NCI-H2081 (cell line): ENCODE results near the gene HOXA10.

Experiments used
- DNase-seq, 2 experiments: peaks; one replicate each; lab custom pipeline; 2025; lab: John Stamatoyannopoulos, UW

HOXA10 gene

DNA sequence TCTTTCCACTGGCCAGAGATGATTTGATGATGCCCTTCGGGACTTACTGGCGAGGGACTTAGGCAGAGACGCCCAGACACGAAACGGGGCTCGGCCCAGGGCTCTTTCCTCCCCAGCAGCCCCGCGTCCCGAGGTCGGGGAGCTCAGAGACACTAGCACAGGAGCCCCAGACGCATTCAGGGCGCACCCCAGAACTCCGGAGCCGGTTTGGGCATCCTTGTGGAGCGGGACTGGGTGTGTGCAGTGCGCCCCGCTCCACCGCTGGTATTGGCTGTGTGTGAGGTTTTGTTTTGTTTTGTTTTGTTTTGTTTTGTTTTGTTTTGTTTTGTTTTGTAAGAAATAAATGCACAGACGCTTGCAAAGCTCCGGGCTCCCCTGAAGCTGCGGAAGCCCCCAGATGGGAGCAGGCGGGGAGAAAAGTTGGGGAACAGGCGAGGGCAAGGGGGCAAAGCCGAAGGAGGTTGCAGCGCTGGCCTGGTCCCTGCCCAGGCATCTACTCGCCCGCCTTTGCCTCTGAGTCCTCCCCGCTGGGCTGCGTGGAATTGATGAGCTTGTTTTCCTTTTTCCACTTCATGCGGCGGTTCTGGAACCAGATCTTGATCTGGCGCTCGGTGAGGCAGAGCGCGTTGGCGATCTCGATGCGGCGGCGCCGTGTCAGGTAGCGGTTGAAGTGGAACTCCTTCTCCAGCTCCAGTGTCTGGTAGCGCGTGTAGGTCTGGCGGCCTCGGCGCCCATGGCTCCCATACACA, 28.8 kb downstream of the HOXA10 start:
- no peak for DNase-seq

DNA sequence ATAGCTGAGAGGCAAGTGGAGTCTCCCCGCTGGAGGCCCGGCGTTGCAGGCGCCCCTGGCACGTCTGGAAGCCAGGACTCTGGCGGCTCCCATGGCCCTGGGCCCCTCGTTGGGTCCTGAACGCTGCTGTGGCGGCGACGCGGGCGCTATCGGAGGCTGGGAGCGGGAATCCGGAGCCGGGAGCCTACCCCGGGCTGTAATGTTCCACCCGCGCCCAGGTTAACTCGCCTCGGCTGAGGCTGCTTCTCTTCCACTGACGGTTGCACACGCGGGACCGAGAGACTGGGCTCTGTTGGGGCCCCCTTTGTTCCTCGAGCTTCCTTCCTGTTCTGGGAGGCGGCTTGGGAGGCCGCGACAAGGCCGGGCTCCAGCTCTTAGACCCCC, 29.3 kb downstream of the HOXA10 start:
- no peak for DNase-seq

DNA sequence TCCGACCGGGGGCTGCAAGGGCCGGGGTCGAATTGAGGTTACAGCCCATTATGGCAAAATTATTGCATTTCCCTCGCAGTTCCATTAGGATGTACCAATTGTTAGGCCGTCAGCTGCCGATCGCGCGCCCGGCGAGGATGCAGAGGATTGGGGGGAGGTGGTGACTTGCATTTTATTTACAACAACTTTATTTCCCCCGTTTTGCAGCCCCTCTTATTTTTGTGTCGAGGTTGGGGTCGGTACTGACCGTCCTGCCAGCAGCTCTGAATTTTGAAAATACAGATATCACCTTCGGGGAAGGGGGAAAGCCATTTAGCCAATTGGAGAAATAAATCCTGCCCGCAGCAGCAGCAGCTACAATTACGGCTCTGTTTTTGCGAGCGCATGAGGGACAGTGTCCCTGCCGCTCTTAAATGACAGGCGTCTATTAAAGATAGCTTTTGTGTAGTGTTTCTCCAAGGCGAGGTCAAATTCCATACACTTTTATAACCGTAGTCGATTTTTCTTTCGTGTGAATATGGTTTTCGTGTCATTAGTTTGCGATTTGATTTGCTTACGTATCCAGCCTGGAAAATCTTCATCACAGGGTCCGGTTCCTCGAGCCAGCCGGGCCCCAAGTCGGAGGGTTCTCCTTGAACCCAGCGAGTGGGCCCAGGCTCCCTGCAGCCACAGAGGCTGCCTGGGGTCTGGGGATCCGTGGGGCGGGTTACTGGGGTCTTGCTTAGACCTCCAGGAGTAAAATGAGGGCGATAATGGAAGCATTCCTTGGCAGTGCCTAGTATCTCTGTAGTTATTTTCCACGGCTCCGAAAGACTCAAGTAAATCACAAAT, 30.0 kb downstream of the HOXA10 start:
- no peak for DNase-seq

- DNase-seq, result no peak
Measured at GRCh38 chr7:27143023-27143949, 30.8 kb downstream of the HOXA10 start, which contains the start of gene HOXA5. Gene HOXA5 (minus strand): TSS chr7:27143681. CDS start chr7:27143607, 74 bp downstream.

- DNase-seq, result no peak
Measured at GRCh38 chr7:27142580-27143022, 31.5 kb downstream of the HOXA10 start.

GRCh38 chr7:27141923-27142579, 32.1 kb downstream of the HOXA10 start:
- DNase-seq, result no peak

DNA sequence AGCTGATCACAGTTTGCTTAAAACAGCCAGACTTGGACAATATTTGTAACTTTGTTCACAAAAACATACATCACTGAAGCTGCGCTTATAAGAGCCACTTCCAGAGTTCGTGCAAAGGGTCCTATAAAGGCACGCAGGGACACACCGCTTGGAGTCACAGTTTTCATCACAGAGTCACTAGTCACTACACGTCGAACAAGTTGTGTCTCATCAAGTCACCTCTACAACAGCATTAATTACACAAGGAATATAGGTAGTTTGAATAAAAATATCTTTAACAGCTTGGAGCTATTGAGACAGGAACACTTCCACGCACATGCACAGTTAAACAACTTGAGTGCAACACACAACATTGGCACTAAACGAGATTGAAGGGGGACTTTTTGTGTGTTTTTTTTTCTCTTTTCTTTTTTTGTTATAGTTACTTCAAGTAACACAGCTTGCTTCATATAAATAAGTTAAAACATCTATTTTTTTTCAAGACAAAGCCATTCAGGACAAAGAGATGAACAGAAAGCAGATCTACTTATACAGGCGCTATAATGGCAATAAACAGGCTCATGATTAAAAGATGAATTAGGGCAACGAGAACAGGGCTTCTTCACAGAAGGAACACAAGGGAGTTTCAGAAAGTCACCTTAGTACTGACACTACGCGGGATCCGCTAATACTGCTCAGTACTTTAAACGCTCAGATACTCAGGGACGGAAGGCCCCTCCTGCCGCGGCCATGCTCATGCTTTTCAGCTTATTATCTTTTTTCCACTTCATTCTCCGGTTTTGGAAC, 32.8 kb downstream of the HOXA10 start:
- no peak for DNase-seq

DNA sequence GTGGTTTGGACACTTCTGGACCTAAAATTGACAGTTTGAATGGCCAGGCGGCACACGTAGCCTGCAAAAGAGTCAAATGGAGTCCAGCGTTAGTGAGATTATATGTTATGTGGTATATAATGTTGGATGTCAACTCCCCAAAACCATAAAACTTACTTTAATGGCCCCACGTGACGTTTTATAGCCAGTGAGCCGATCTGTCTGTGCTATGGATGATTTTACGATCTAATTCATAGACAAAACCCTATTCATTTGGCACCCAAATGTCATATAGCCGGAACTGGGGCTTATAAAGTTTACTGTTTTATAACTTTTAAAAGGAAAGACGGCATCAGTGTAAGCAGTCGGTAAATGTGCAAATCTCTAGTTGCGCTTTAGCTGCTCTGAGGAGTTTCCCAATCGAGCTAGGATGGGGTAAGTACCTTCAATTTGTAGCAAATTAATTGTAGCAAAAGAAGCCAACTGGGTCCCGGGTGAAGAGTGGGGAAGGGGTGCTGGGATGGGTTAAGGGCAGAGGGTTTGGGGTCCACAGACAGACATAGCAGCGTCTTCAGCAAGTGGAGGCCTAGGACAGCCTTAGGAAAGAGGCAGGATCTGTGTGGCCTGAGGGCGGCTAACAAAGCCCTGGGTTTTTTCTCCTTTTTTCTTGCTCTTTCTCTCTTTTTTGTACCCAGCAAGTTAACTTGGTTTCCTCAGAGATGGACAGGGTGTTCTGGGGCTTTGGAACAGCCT, 33.8 kb downstream of the HOXA10 start:
- DNase-seq, result no peak

- no peak for DNase-seq
Measured at GRCh38 chr7:27139334-27140125, 34.6 kb downstream of the HOXA10 start.

- no peak for DNase-seq
Measured at GRCh38 chr7:27138985-27139333, 35.2 kb downstream of the HOXA10 start.

DNA sequence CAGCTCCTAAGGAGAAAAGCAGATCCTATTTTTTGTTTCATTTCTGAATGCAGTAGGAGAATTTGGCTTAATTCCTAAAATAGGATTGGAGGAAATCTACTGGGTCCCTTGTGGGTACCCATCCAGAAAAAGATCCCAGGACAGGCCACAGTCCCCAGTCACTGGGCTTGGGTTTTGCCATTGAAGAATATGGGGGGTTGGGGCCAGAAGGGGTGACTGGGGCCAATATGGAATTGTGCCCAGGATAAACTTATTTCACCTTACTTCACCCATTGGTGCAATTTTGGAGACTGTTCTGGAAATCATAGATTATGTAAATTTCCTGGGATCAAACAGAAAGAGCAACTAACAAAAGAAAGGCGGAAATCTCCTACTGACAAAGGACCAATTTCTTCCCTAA, 35.6 kb downstream of the HOXA10 start:
- no peak for DNase-seq

DNA sequence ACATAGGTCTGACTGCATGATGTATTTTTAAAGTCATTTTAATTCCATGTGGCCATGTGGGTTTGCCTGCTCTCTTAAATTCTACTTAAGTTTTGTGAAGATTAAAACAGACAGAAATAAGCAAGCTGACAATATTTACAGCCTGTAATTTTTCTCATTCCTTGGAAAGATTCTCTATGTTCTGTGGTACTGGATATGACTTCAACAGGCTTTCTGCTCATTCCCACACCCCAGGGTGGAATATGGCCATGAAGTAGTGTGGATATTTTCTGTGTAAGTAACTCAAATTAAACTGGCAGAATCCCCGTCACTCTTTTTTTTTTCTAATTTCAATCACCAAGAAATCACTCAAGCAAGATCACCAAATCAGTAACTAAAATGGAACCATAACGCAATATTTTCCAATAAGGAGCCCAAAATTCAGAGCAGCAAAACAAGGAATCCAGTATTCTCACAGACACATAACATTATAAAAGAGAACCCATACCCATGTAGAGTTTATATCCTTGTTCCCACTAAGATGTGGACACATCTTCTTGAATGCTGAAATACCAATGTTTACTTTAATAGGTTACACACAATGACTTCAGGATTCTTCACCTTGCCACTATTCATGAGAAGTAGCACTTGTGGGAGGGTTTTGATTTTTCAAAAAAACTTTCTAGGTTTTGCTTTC, 36.3 kb downstream of the HOXA10 start:
- DNase-seq, result no peak

- DNase-seq, result no peak
Measured at GRCh38 chr7:27134392-27134791, 39.7 kb downstream of the HOXA10 start.

GRCh38 chr7:27133409-27134231, 40.5 kb downstream of the HOXA10 start:
- DNase-seq, result no peak

DNA sequence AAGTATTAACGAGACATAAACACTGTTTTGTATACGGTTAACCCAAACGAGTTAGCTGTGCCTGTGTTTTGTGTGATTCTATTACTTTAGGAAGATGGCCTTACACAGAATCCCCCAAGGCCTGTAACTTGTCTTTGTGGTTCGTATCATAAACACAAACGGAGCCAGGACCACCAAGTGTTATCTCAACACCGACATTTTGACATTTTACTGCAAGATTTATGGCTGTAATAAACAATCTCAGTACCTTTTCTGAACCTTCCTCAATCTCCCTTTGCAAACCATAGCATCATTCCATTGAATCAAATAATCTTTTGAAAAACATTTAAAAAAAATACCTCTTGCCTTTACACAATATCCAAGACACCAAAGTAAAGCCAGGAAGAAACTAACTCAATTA, 41.1 kb downstream of the HOXA10 start:
- DNase-seq, result no peak

- no peak for DNase-seq
Measured at GRCh38 chr7:27132214-27132613, 41.9 kb downstream of the HOXA10 start.

DNA sequence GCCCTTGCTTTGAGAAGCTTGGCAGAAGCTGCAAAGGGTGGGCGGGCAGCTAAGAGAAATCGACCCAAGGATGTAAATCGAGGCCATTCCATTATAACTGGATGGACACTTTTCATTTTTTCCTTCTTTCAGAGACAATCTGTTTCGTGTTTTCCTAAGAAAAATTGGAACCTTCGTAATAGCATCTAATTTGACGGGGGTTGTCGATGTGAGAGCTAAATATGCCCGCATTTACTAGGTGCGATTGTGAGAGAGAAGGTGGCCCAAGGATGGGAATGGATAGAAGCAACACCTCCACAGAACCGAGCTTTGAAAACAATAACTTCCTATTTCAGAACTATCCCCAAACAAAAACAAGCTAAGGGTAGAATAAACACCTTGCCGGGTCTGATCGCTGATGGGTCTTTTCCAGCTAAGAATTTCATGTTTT, 42.7 kb downstream of the HOXA10 start:
- no peak for DNase-seq
